Endothelial cell (in vitro differentiated cells): Measurements from ENCODE around the gene YRDC. TPM values are rescaled to one million over a fixed set of nuclear protein-coding genes. Genes with fewer than 3 reads are reported as not detected.
A peak's percentile ranks its signal among the peaks of the same experiment; 100 is the strongest.

Experiments used
- DNase-seq: peaks from one replicate; pipeline ENCODE4 v3.0.0; 2021; ENCODE audit warnings: low spot score
- H3K27ac Mint-ChIP-seq: one replicate; pipeline ENCODE4 v1.8.0; 2021; ENCODE audit warnings: mixed read lengths, inconsistent platforms; ENCODE audit not compliant: unreplicated experiment
- H3K27me3 Mint-ChIP-seq: one replicate; pipeline ENCODE4 v1.8.0; 2021; ENCODE audit warnings: mild to moderate bottlenecking, moderate library complexity, mixed read lengths, inconsistent platforms; ENCODE audit not compliant: unreplicated experiment
- H3K36me3 Mint-ChIP-seq: one replicate; pipeline ENCODE4 v1.8.0; 2021; ENCODE audit warnings: mild to moderate bottlenecking, low read depth, mixed read lengths, inconsistent platforms; ENCODE audit not compliant: unreplicated experiment
- H3K4me1 Mint-ChIP-seq: one replicate; pipeline ENCODE4 v1.8.0; 2021; ENCODE audit warnings: mild to moderate bottlenecking, mixed read lengths, inconsistent platforms; ENCODE audit not compliant: unreplicated experiment
- H3K4me3 Mint-ChIP-seq: one replicate; pipeline ENCODE4 v1.8.0; 2021; ENCODE audit warnings: mild to moderate bottlenecking, mixed read lengths, inconsistent platforms; ENCODE audit not compliant: unreplicated experiment
- H3K9me3 Mint-ChIP-seq: one replicate; pipeline ENCODE4 v1.8.0; 2021; ENCODE audit warnings: mixed read lengths, inconsistent platforms; ENCODE audit not compliant: unreplicated experiment
- total RNA-seq: library from RNA; stranded (reverse); fragmentation: NEBNext Ultra II Directional; extraction: Animal tissue kit (Norgen Biotek cat#: 25700); gene quantifications from one replicate; pipeline ENCODE4 v1.2.1, GENCODE V29; 2021; ENCODE audit not compliant: unreplicated experiment
- TF ChIP-seq, protein P1 (sequence below): fragments of 200-600 bp; sonication (generic); IDR thresholded peaks from one replicate; pipeline ENCODE4 v1.5.0; 2021; ENCODE audit warnings: antibody characterized with exemption; ENCODE audit not compliant: unreplicated experiment

YRDC gene
- total RNA-seq, 1 donor from 2014 or later, result 11.9 TPM

DNA sequence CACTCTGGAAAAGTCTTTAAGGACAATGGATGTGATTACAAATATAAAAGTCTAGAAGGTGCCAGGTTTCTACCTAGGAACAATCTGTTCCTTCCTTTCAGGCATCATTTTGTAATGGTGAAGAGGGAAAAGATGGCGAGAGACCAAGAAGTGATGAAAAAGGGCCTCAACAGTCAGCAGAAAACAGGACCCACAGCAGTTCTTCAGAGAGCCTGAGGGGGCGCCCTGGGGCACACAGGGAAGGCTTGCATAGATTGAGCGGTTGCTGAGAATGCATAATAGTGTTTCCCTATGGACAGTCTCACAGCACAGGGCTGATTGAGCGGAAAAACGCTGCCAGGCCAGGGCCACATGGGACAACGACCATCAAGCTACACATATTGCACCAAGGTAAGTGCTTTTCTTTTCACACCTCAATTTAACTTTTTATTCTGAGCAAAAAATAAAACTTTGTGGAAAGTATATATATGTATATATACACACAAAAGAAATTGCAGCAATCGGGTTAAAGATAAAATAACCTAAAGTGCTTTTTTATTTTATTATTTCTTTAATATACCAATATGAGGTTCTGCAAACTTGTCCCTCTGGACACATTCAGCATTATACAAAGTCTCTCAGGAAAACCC, 3.1 kb upstream of the YRDC start:
- peak; percentile 81 for DNase-seq
- TF ChIP-seq, protein P1, sequence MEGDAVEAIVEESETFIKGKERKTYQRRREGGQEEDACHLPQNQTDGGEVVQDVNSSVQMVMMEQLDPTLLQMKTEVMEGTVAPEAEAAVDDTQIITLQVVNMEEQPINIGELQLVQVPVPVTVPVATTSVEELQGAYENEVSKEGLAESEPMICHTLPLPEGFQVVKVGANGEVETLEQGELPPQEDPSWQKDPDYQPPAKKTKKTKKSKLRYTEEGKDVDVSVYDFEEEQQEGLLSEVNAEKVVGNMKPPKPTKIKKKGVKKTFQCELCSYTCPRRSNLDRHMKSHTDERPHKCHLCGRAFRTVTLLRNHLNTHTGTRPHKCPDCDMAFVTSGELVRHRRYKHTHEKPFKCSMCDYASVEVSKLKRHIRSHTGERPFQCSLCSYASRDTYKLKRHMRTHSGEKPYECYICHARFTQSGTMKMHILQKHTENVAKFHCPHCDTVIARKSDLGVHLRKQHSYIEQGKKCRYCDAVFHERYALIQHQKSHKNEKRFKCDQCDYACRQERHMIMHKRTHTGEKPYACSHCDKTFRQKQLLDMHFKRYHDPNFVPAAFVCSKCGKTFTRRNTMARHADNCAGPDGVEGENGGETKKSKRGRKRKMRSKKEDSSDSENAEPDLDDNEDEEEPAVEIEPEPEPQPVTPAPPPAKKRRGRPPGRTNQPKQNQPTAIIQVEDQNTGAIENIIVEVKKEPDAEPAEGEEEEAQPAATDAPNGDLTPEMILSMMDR, result peak; percentile 81
- Mint-ChIP-seq H3K36me3 (peaks cover 17% of the 10 kb centered on the region), H3K9me3 (no peaks in the 10 kb centered on the region), H3K27me3 (peaks cover 2% of the 10 kb centered on the region), H3K27ac (no peak overlapping the region), H3K4me3 (no peak overlapping the region), H3K4me1 (peaks cover 9% of the 10 kb centered on the region)

DNA sequence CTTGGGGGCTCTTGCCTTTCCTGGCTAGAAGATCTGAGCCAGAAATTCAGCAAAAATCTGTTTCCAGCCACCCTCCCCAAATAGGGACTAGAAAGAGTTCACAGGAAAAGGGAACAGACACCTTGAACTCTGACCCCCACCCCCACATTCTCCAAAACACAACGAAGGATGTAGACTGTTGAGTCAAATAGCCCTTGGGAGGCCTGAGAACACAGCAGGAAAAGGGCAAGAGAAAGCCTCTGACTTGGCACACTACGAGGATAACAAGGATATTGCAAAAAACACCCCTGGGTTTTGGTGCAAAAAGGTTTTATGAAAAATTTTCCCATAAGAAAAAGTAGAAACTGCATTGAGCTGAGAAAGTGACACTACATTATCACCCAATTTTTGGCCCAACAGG, 1.9 kb upstream of the YRDC start:
- Mint-ChIP-seq H3K36me3 (peaks cover 21% of the 10 kb centered on the region), H3K9me3 (no peaks in the 10 kb centered on the region), H3K4me3 (no peak overlapping the region), H3K27ac (no peak overlapping the region), H3K27me3 (peaks cover 2% of the 10 kb centered on the region), H3K4me1 (peaks cover 9% of the 10 kb centered on the region)
- DNase-seq, result no peak
- TF ChIP-seq, protein P1, result no peak

DNA sequence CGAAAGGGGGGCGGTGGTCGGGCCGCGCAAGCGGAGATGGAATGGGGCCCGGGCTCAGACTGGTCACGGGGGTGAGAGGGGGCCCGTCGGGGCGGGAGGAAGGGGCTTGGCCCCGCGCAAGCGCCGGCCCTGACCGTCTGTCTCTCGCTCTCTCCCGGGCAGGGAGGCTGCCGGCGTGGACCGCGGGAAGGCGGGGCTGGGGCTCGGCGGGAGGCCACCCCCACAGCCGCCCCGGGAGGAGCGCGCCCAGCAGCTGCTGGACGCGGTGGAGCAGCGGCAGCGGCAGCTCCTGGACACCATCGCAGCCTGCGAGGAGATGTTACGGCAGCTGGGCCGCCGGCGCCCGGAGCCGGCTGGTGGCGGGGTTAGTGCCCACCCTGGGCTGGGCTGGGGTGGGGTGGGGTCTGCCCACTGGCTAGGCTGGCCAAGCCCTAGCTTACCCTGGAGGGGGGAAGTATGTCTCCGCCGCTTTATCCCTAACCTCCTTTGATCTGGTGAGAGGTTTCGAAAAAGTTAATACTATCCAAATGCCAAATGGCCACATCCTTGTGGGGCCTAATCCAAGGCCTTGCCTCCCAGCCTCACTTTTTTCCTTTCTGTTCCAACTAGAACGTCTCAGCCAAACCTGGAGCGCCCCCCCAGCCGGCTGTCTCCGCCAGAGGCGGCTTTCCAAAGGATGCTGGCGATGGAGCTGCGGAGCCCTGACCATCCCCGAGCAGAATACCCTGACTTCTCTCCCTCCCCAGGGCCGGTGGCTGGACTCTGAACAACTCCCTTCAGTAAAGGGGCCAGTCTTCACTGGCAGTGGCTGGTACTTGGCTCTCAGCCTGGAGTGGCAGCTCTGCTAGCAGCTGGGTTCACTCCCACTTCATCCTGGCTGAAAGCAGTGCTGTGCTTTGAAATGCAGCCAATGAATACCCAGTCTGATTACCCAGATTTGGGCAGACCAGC, 636 bp upstream of the YRDC start:
- peak; percentile 75 for DNase-seq
- Mint-ChIP-seq H3K4me1 (peaks cover 9% of the 10 kb centered on the region), H3K27ac (peak overlapping the region; percentile 89)

DNA sequence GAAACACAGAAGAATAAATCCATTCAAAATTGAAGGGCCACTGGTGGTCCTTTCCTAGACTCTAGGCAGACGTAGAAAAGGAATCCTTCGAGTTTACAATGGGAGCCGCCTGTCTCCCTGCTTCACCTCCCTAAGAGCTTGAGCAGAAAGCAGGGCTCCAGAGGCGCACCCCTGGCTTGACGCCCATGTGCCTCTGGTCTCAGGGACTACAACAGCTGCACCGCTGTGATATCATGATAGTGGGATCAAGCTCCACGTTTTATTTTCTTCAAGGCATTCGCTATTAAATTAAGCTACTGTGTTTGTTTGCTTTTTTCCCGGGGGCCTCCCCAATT, 821 bp downstream of the YRDC start:
- no peak for DNase-seq
- Mint-ChIP-seq H3K4me3 (peak overlapping the region; percentile 87), H3K27me3 (peaks cover 2% of the 10 kb centered on the region), H3K9me3 (no peaks in the 10 kb centered on the region), H3K4me1 (peaks cover 9% of the 10 kb centered on the region), H3K27ac (peak overlapping the region; percentile 75), H3K36me3 (peaks cover 32% of the 10 kb centered on the region)
- TF ChIP-seq, protein P1, result no peak

More for the DNA sequence above, 636 bp upstream of the YRDC start:
- Mint-ChIP-seq H3K9me3 (no peaks in the 10 kb centered on the region), H3K36me3 (peaks cover 22% of the 10 kb centered on the region), H3K4me3 (peak overlapping the region; percentile 94), H3K27me3 (peaks cover 2% of the 10 kb centered on the region)
- TF ChIP-seq, protein P1, result no peak

DNA sequence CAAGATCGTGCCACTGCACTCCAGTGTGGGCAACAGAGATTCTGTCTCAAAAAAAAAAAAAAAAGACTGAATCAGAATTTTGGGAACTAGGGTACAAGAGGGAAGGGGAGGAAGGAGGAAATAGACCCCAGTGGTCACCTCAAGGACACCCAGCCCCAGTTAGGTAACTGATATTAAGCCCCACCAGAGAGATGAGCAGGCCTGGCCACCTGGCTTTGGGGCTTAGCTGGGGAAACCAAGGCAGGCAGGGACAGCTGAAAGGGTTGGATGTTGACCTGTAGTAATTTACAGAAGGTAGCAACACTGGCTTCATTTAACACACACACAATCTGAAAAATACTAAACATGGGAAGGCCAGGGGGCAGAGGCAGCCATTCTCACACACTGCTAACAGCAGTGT, 5.6 kb downstream of the YRDC start:
- DNase-seq, result no peak
- no peak overlapping the region for H3K27ac Mint-ChIP-seq
- peaks cover 2% of the 10 kb centered on the region for H3K27me3 Mint-ChIP-seq
- H3K4me1 Mint-ChIP-seq, result peaks cover 4% of the 10 kb centered on the region
- peaks cover 28% of the 10 kb centered on the region for H3K36me3 Mint-ChIP-seq
- no peak overlapping the region for H3K4me3 Mint-ChIP-seq
- TF ChIP-seq, protein P1, result no peak
- H3K9me3 Mint-ChIP-seq, result no peaks in the 10 kb centered on the region
